ES-I3 (cell line): ENCODE data around the gene TAAR1.

Experiments
- H3K36me3 ChIP-seq: 2 replicates; pipeline ENCODE4 v1.6.1; 2013; ENCODE audit warnings: mild to moderate bottlenecking, low read length, control low read depth, moderate library complexity; ENCODE audit not compliant: insufficient read depth
- H3K4me1 ChIP-seq: 2 replicates; pipeline ENCODE4 v1.6.1; 2013; ENCODE audit warnings: mild to moderate bottlenecking, control low read depth, low read length; ENCODE audit not compliant: insufficient read depth
- H3K9ac ChIP-seq: 2 replicates; pipeline ENCODE4 v1.6.1; 2013; ENCODE audit warnings: low read depth, mild to moderate bottlenecking, low read length, moderate library complexity
- H3K9me3 ChIP-seq: 2 replicates; pipeline ENCODE4 v1.6.1; 2013; ENCODE audit warnings: mild to moderate bottlenecking, low read length, moderate library complexity; ENCODE audit not compliant: control insufficient read depth, insufficient read depth

TAAR1 gene

DNA sequence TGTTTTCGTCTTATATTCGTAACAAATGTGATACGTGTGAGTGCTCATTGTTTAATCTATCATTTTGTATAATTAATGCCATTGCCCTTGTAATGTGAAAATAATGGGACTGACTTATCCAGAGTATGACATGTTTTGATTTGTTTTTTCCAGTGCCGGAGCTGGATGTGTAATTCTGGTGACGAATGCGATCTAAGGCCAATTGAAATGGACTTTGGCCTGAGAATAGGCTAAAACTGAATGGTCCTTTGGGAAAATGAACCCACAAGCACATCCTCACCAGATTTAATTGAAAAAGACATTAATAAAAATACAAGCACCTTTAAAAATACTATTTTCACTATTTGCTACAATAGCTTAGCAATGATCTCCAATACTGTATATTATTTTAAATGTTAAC is 62.8 kb downstream of the TAAR1 start:
- no peaks in the 10 kb centered on the region for H3K36me3 ChIP-seq
- H3K9ac ChIP-seq, result no peak overlapping the region
- H3K9me3 ChIP-seq, result no peaks in the 10 kb centered on the region
- H3K4me1 ChIP-seq, result no peaks in the 10 kb centered on the region
